Left hindlimb (tissue), 1 donor: ENCODE data around the gene TAF1C.

Experiments
- DNase-seq: peaks from one replicate; pipeline ENCODE4 v3.0.0-alpha.2; 2018

The TAF1C gene

DNA sequence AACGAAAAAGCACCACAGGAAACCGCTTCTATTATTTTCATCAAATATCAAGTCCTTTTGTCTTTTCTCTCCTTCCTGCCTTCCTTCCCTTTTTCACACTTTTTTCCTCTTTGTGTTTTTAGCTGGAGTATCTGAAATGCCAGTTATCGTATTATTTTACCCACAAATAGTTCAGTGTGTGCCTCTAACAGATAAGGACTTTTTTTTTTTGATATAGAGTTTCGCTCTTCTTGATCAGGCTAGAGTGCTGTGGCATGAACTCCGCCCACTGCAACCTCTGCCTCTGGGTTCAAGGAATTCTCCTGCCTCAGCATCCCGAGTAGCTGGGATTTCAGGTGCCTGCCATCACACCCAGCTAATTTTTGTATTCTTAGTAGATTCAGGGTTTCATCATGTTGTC lies 31.1 kb downstream of the TAF1C start:
- no peak for DNase-seq

DNA sequence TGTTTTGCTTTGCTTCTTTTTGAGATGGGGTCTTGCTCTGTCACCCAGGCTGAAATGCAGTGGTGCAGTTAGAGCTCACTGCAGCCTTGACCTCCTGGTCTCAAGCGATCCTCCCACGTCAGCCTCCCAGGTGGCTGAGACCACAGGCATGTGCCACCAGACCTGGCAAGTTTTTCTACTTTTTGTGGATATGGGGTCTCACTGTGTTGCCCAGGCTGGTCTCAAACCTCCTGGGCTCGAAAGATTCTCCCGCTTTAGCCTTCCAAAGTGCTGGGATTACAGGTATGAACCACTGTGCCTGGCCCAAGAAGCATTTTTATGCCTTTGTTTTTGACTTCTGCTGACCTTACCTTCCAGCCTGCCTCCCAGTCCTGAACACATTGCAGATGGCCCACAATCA lies 31.6 kb downstream of the TAF1C start:
- no peak for DNase-seq

- DNase-seq: no peak
These were observed 33.1 kb downstream of the TAF1C start for GRCh38 chr16:84153660-84154214.

DNA sequence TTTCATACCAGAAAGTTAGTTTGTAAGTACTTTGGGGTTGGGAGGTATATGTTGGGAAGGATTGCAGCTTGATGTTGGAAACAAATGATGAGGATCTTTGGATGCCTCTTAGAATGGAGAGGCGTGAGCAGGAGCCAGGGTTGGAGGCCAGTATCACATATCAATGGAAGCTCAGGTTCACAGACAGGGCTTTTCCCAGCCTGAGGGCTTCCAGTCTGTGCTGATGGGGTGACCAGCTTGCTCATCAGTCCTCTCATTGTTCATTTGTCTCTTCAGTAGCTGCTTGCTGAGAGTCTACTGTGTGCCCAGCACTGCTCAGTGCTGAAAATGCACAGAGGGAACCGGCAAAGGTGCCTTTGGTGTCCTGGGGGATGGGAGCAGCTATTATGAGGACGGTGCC lies 35.9 kb downstream of the TAF1C start:
- no peak for DNase-seq

- peak; percentile 93 for DNase-seq
These were observed 41.8 kb downstream of the TAF1C start, which contains the start of the genes DNAAF1 and HSDL1 for GRCh38 chr16:84144859-84145639. DNAAF1 (plus strand) TSS chr16:84145308; CDS start chr16:84145441, 133 bp downstream. HSDL1 (minus strand) TSS chr16:84145177; CDS start chr16:84131321, 13,856 bp downstream.

- DNase-seq: peak; percentile 43
These were observed 42.5 kb downstream of the TAF1C start for GRCh38 chr16:84144209-84144858.

DNA sequence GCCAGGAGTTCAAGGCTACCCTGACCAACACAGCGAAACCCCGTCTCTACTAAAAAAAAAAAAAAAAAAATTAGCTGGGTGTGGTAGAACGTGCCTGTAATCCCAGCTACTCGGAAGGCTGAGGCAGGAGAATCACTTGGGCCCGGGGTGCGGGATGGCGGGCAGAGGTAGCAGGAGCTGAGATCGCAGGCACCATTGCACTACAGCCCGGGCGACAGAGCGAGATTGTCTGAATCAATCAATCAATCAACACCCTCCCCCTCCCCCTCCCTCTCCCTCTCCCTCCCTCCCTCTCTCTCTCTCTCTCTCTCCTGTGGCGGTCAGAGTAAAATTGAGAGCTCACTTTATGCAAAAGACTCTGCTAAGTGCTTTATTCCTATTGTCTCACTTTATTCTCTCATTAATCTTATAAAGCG lies 43.1 kb downstream of the TAF1C start:
- DNase-seq: no peak

DNA sequence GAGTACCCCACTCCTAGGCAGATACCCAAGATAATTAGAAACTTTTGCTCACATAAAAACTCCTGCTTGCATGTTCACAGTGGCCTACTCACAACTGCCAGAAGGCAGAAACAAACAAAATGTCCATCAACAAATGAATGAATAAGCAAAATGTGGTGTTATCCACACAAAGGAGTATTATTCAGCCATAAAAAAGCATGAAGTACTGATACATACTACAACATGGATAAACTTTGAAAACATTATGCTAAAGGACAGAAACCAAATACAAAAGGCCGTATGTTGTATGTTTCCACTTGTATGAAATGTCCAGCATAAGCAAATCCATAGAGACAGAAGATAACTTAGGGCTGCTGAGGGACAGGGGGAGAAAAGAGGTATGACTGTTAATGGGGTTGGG lies 43.8 kb downstream of the TAF1C start:
- no peak for DNase-seq

GRCh38 chr16:84141143-84141670 lies 45.6 kb downstream of the TAF1C start:
- DNase-seq: no peak

DNA sequence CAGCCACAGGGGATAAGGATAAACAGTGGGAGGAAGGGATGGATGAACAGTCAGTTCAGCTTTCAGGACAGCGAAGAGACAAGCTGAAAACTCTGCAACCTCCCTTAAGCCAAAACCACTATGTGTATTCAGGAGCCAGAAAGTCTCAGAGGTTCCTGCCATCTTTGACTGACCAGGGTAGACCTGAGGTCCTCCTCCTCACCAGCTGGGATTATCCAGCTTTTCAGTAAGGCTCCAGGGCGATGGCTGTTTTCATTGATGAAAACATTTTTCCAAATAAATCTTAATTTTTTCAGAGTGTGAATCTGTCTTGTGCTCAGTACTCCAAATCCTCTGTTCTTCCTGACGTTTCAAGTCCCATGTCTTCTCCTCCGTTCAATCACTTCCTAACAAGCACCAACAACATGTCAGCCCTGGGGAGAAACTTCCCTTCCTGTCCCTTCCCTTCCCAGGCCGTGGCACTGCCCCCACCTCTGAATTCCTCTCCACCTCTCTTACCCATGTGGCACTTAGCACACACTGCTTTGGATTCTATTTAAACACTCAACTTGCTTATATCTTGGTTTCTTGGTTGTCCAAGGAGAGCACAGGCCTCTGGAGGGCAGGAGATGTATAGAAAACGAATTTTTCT lies 47.1 kb downstream of the TAF1C start:
- no peak for DNase-seq

GRCh38 chr16:84138824-84139627 lies 47.8 kb downstream of the TAF1C start:
- no peak for DNase-seq

GRCh38 chr16:84138500-84138823 lies 48.4 kb downstream of the TAF1C start:
- DNase-seq: no peak

DNA sequence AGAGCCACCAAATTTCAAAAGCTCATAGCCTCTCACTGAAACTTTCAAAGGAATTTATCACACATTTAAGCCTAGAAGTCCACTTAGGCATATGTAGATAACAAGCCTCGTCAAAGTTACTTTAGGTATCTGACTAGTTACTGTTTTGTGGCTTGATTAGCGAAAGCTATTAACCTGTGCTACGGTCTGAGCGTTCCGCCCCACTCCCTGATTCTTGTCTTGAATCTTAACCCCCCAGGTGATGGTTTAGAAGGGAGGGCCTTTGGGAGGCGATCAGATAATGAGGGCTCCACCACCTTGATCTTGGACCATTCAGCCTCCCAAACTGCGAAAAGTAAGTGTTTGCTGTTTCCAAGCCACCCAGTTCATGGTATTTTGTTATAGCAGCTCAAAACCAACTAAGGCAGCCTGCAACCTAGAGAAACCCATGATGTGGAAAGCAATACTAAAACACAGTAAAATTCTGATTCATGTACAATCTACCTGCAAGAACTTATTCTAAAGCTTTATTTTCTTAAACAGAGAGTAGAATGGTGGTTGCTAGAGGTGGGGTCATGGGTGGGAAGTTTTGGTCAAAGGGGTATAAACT lies 49.0 kb downstream of the TAF1C start:
- no peak for DNase-seq

DNA sequence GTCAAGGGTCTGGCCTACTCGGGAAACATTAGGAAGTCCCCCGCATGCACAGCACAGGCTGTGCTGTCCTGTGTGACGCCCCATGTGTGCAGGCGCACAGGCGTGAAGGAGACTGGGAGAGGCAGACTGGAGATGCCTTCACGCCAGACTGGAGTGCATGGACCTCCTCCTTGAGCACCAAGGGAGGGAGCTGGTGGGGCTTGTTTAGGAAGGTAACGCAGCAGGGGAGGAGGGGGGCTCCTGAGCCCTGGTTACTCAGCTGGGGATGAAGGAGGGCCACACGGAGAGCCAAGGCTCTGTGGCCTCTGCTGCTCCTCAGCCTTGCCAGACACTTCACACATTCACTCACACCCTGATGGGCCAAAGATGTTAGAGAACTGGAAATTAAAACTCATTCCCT lies 49.6 kb downstream of the TAF1C start:
- no peak for DNase-seq

DNA sequence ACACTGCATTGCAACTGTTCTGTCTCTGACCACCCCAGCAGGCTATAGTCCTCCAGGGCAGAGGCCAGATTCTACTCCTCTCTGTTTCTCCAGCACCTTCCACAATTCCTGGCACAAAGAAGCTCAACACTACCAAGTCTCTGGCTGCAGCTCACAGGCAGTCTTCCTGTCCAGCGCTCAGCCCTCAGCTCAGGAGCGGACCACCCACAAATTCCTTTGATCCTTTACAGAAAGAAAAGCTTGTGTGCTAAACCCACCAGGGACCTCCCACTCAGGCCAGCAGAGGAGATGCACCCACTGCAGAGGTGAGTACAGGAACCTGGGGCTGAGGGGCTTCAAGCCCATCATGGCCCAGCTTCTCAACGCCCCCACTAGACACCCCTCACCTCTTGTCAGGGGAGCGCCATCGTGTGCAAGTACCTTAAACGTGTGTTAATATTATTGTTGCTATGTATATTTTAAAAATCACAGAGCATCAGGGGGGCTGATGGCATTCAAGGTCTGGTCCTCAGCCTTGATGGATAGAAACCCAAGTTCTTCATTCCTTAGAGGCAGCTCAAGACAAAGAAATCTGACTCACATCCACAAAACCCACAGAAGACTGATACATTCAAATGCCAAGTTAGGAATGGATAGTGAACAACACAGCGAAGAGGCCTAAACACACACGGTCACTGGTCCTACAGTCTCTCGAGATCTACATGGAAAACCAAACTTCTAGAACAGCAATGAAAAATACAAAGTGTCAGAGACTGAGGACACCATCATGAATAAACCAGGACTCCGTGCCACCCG lies 50.3 kb downstream of the TAF1C start:
- DNase-seq: no peak

DNA sequence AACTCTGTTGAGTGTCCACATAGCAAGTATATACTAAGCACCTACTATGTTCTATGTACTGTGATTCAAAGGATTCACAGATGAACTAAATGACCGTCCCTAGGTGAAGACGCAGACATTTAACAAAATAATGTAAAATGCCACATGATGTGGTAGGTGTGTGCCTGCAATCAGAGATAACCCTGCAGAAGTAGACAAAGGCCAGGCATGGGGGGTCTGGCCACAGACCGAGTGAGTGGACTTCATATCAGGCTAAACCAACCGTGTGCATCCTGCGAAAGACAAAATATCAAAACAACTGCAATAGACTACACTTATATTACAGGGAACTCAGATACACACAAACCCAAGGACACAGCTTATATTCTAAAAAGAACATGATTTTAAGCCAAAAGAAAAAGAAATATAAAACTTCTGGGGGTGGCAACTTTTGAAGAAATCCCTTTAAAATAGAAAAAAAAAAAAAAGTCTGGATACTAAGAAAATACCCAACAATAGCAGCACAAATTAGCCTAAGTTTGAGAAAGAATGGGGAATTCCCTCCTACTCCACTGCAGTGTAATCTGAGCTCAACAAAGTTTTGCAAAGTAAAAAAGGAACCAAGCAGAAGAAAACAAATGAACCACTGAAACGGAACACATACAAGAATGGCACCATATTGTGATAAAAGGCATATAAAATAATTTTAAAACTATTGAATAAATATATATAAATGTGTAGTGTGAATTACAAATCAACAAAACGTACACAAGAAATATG lies 54.2 kb downstream of the TAF1C start:
- DNase-seq: no peak

DNA sequence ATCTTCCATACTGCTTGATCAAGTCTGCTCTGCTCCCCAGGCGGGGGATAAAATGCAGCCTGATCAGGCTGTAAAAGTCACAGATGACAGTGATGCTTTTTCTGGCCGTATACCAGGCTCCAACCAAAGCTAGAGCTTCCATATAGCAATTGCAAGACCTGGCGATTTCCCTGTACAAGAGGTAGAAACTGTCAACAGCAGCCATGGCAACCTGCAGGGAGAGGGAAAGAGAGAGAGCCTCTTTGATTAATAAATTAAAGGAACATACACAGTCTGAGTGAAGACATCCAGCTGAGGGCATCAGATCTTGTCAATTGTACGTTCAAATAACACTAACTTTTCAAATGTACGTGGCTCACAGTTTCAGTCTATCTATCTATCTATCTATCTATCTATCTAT lies 55.7 kb downstream of the TAF1C start:
- DNase-seq: no peak
